GM12872 (cell line): Measurements from ENCODE around the gene MESP1.
A peak's percentile ranks its signal among the peaks of the same experiment; 100 is the strongest.

ENCODE experiments used
- CTCF ChIP-seq: IDR thresholded peaks from 3 replicates; pipeline ENCODE4 v1.5.1; 2011; ENCODE audit warnings: low read depth, mild to moderate bottlenecking, low read length, moderate library complexity; ENCODE audit not compliant: insufficient read depth

The MESP1 gene

GRCh38 chr15:89777073-89777751 is 26.2 kb upstream of the MESP1 start:
- TF ChIP-seq CTCF, result no peak

GRCh38 chr15:89776274-89777072 is 25.4 kb upstream of the MESP1 start, which contains the start of gene MESP2:
Gene MESP2, plus strand, starts transcription at chr15:89776332. Its CDS starts 26 bp downstream, at chr15:89776358.
- TF ChIP-seq CTCF, result peak; percentile 40; the same call in 2 of the 3 replicates

- TF ChIP-seq CTCF, result no peak
Observed at GRCh38 chr15:89775815-89776214, 24.8 kb upstream of the MESP1 start.

- TF ChIP-seq CTCF, result no peak
Observed at GRCh38 chr15:89774492-89774891, 23.4 kb upstream of the MESP1 start.

GRCh38 chr15:89772932-89773583 is 22.0 kb upstream of the MESP1 start:
- TF ChIP-seq CTCF, result peak; percentile 38; the same call in 2 of the 3 replicates

GRCh38 chr15:89770041-89770440 is 19.0 kb upstream of the MESP1 start:
- no peak for TF ChIP-seq CTCF

GRCh38 chr15:89769366-89769765 is 18.3 kb upstream of the MESP1 start:
- TF ChIP-seq CTCF, result no peak
